IPS-18a (cell line): ENCODE measurements around the gene C19orf44.
"Not testable (repeated sequence)": the region's sequence is repeated elsewhere in the genome, so short reads cannot be mapped to it uniquely, and the experiment has no call there.

Source experiments
- H3K27ac ChIP-seq: one replicate; pipeline ENCODE4 v1.5.1; 2013; ENCODE audit warnings: low read length
- H3K27me3 ChIP-seq: one replicate; pipeline ENCODE4 v1.6.1; 2013; ENCODE audit warnings: mild to moderate bottlenecking, low read length; ENCODE audit not compliant: control insufficient read depth, insufficient read depth
- H3K36me3 ChIP-seq: one replicate; pipeline ENCODE4 v1.6.1; 2013; ENCODE audit warnings: low read depth, low read length; ENCODE audit not compliant: control insufficient read depth
- H3K4me1 ChIP-seq: one replicate; pipeline ENCODE4 v1.6.1; 2013; ENCODE audit warnings: low read depth, low read length; ENCODE audit not compliant: control insufficient read depth
- H3K4me3 ChIP-seq: one replicate; pipeline ENCODE4 v1.5.1; 2013; ENCODE audit warnings: low read length
- H3K9ac ChIP-seq: one replicate; pipeline ENCODE4 v1.6.1; 2013; ENCODE audit warnings: mild to moderate bottlenecking, low read length, moderate library complexity
- H3K9me3 ChIP-seq: one replicate; pipeline ENCODE4 v1.6.1; 2013; ENCODE audit warnings: low read depth, low read length; ENCODE audit not compliant: control insufficient read depth

Gene C19orf44

DNA sequence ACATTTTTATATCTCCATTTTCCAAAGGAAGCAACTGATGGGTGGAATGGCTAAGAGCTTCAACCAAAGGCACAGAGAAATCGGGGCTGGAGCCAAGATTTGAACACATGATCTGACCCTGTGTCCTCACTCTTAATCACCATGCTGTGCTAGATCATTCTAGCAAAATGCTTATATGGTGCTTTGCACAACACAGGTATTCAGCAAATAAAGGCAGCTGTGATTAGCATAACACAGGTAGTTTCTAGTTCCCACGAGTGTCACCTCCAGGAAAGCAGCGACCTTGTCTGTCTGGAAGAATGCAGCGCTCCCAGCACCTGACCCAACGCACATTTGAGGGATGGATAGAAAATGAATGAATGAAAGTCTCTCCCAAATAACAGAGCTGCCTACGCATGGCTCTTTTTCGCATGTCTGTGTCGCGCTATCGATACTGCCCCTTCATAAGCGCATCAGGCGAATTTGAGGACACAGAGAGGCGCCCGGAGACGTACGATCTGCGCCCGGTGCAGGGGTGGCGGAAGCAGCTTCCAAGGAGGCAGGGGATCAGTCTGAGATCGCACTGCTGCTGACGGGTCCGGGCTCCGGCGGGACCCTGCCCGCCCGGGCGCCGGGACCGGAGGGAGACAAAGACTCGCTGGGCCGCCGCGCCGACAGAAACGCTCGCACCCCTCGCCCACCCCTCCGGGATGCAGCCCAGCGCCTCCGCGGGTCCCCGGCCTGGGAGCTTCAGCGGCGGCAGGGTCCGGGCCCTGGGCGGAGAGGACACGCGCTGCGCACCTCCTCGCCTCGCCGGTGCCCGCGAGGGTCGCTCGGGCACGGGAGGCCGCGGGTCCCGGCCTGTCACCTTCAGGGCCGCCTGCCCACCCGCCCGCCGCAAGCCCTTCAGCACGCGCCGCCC lies 25.0 kb upstream of the C19orf44 start:
- Histone ChIP-seq H3K36me3 (no peaks in the 10 kb centered on the region), H3K4me1 (peaks cover 8% of the 10 kb centered on the region), H3K27ac (no peak overlapping the region), H3K9me3 (no peaks in the 10 kb centered on the region), H3K9ac (peak overlapping the region; percentile 79), H3K27me3 (no peaks in the 10 kb centered on the region), H3K4me3 (peak overlapping the region; percentile 91)

DNA sequence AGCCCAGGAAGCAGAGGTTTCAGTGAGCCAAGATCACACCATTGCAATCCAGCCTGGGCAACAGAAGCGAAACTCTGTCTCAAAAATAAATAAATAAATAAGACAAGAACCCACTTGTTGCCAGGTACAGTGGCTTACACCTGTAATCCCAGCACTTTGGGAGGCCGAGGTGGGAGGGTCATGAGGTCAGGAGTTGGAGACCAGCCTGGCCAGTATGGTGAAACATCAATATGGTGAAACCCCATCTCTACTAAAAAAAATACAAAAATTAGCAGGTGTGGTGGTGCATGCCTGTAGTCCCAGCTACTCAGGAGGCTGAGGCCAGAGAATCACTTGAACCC lies 23.7 kb upstream of the C19orf44 start:
- H3K9me3 ChIP-seq, H3K27ac ChIP-seq, H3K36me3 ChIP-seq, H3K4me1 ChIP-seq, H3K27me3 ChIP-seq: not testable (repeated sequence)
- Histone ChIP-seq H3K9ac (peak overlapping the region; percentile 55), H3K4me3 (peak overlapping the region; percentile 82)

DNA sequence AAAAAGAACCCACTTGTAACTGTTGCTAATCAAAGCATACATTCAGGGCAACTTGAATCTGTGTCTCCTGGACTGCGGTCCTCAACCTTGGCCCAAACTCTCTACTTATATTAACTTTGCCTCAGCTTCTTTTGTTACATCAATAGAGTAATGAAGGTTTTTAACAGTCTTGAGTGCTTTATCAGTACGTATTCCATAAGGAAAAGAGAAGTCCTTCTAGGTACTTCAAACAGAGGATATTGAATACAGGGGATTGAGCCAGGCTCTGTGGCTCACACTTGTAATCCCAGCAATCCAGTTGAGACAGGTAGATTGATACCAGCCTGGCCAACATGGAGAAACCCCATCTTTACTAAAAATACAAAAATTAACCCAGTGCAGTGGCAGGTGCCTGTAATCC lies 23.2 kb upstream of the C19orf44 start:
- Histone ChIP-seq H3K27ac (no peak overlapping the region), H3K9ac (no peak overlapping the region), H3K9me3 (no peaks in the 10 kb centered on the region), H3K4me1 (peaks cover 8% of the 10 kb centered on the region), H3K36me3 (no peaks in the 10 kb centered on the region), H3K27me3 (no peaks in the 10 kb centered on the region), H3K4me3 (no peak overlapping the region)

DNA sequence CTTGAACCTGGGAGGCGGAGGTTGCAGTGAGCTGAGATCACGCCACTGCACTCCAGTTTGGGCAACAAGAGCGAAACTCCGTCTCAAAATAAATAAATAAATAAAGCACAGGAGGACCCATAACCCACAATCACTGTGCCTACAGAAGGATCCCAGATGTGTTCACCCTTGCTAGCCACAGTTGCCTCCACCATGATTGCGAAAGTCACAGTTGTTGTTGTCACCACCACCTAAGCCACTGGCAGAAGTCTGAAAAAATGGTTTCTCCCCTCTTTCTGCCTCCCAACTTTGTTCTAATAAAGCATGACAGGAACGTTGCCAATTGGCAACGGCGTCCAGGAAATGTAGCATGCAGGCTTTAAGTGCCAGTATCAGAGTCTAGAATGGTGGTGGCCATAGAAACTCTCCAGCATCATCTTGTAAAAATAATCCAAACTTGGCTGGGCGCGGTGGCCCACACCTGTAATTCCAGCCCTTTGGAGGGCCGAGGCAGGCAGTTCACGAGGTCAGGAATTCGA lies 22.3 kb upstream of the C19orf44 start:
- H3K4me3 ChIP-seq: no peak overlapping the region
- no peaks in the 10 kb centered on the region for H3K9me3 ChIP-seq
- no peak overlapping the region for H3K27ac ChIP-seq
- peaks cover 8% of the 10 kb centered on the region for H3K4me1 ChIP-seq
- H3K27me3 ChIP-seq: no peaks in the 10 kb centered on the region
- H3K9ac ChIP-seq: no peak overlapping the region
- H3K36me3 ChIP-seq: no peaks in the 10 kb centered on the region

DNA sequence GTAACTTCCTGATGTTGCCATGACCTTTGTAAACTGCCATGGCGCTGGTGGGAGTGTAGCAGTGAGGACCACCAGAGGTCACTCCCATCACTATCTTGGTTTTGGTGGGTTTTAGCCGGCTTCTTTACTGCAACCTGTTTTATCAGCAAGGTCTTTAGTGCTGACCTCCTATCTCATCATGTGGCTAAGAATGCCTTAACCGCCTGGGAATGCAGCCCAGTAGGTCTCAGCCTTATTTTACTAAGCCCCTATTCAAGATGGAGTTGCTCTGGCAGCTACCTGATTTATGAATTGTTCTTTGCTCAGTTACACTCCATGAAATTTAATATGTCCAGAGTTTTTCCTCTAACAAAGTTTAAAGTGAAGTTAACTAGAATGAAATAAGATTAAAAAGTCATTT lies 19.8 kb upstream of the C19orf44 start:
- H3K4me1 ChIP-seq: no peaks in the 10 kb centered on the region
- H3K4me3 ChIP-seq: no peak overlapping the region

DNA sequence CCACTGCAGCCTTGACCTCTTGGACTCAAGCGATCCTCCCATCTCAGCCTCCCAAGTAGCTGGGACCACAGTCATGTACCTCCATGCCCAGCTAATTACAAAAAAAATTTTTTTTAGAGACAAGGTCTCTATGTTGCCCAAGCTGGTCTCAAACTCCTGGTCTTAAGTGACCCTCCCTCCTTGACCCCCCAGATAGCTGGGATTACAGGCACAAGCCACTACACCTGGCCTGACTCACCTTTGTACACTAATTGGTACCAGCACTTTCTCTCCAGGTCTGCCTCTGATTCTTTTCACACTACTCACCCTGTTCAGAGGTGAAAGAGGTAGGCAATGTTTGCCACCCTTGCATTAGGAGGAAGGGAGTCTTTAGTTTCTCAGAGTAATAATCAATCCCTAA lies 18.9 kb upstream of the C19orf44 start:
- Histone ChIP-seq H3K4me3 (no peak overlapping the region), H3K9ac (no peak overlapping the region), H3K36me3 (no peaks in the 10 kb centered on the region), H3K27me3 (no peaks in the 10 kb centered on the region), H3K4me1 (no peaks in the 10 kb centered on the region), H3K9me3 (no peaks in the 10 kb centered on the region), H3K27ac (no peak overlapping the region)

More for the DNA sequence above, 19.8 kb upstream of the C19orf44 start:
- Histone ChIP-seq H3K27ac (no peak overlapping the region), H3K9me3 (no peaks in the 10 kb centered on the region), H3K36me3 (no peaks in the 10 kb centered on the region), H3K27me3 (no peaks in the 10 kb centered on the region), H3K9ac (no peak overlapping the region)

DNA sequence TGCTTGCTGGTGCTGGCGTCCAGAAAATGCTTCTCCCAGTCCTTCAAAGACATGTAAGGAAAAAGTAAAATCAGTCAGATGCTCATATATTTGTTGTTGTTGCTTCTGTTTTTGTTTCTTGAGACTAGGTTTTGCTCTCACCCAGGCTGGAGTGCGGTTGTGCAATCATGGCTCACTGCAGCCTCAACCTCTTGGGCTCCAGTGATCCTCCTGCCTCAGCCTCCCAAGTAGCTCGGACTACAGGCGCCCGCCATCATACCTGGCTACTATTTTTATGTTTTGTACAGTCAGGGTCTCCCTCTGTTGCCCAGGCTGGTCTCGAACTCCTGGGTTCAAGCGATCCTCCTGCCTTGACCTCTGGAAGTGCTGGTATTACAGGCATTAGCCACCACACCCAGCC lies 13.4 kb upstream of the C19orf44 start:
- Histone ChIP-seq H3K4me1 (no peaks in the 10 kb centered on the region), H3K9ac (no peak overlapping the region), H3K4me3 (no peak overlapping the region), H3K36me3 (no peaks in the 10 kb centered on the region), H3K9me3 (no peaks in the 10 kb centered on the region), H3K27me3 (no peaks in the 10 kb centered on the region), H3K27ac (no peak overlapping the region)

DNA sequence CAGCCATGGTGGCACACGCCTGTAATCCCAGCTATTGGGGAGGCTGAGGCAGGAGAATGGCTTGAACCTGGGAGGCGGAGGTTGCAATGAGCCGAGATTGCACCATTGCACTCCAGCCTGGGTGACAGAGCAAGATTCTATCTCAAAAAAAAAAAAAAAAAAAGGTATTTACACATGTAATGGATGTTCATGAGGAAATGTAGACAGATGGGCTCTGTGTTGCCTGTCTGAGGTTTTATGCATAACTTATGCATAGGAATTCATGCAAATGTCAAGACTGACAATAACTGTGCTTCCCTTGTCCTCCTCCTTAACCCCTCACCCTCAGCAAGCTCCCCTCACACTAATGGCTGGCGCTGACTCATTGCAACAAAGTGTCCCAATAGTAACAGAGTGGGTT lies 9.7 kb upstream of the C19orf44 start:
- not testable (repeated sequence) for H3K9me3 ChIP-seq, H3K4me3 ChIP-seq, H3K27ac ChIP-seq, H3K9ac ChIP-seq, H3K36me3 ChIP-seq, H3K27me3 ChIP-seq, H3K4me1 ChIP-seq

DNA sequence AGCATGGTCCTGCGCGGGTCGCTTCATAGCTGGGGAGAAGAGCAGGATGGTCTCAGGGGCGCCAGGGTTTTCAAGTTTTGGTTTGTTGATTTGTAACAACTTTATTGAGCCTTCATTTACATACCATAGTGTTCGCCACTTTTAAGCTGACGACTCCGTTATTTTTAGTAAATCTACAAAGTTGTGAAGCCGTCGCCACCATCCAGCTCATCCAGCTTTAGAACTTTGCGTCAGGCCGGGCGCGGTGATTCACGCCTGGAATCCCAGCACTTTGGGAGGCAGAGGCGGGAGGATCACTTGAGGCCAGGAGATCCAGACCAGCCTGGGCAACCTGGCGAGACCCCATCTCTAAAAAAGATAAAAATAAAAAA lies 404 bp downstream of the C19orf44 start:
- Histone ChIP-seq H3K36me3 (no peaks in the 10 kb centered on the region), H3K27me3 (no peaks in the 10 kb centered on the region), H3K9me3 (no peaks in the 10 kb centered on the region), H3K4me3 (peak overlapping the region; percentile 62), H3K9ac (peak overlapping the region; percentile 54), H3K4me1 (no peaks in the 10 kb centered on the region), H3K27ac (no peak overlapping the region)

DNA sequence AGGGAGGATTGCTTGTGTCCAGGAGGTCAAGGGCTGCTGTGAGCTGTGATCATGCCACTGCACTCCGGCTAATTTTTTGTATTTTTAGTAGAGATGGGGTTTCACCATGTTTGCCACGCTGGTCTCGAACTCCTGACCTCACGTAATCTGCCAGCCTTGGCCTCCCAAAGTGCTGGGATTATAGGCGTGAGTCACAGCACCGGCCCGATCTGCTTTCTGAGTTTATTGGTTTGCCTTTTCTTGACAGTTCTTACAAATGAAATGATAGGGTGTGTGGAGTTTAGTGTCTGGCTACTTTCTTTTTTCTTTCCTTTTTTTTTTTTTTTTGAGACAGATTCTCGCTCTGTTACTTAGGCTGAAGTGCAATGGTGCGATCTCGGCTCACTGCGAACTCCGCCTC lies 848 bp downstream of the C19orf44 start:
- H3K9me3 ChIP-seq: no peaks in the 10 kb centered on the region
- peak overlapping the region; percentile 62 for H3K4me3 ChIP-seq
- H3K27ac ChIP-seq: no peak overlapping the region
- peak overlapping the region; percentile 54 for H3K9ac ChIP-seq
- no peaks in the 10 kb centered on the region for H3K27me3 ChIP-seq
- no peaks in the 10 kb centered on the region for H3K36me3 ChIP-seq
- H3K4me1 ChIP-seq: no peaks in the 10 kb centered on the region

DNA sequence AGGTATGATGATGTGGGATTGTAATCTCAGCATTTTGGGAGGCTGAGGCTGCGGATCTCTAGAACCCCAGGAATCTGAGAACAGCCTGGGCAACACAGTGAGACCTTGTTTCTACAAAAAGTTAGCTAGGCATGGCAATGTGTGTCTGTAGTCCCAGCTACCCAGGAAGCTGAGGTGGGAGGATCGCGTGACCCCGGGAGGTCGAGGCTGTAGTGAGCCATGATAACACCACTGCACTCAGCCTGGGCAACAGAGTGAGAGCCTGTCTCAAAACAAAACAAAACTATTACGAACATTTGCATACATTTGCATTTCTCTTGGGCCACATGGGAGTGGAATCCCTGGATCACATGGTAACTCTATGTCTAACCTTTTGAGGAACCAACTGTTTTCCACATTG lies 1.6 kb downstream of the C19orf44 start:
- no peaks in the 10 kb centered on the region for H3K36me3 ChIP-seq
- no peaks in the 10 kb centered on the region for H3K27me3 ChIP-seq
- no peaks in the 10 kb centered on the region for H3K4me1 ChIP-seq
- no peak overlapping the region for H3K4me3 ChIP-seq
- H3K27ac ChIP-seq: no peak overlapping the region
- H3K9me3 ChIP-seq: no peaks in the 10 kb centered on the region
- H3K9ac ChIP-seq: no peak overlapping the region

DNA sequence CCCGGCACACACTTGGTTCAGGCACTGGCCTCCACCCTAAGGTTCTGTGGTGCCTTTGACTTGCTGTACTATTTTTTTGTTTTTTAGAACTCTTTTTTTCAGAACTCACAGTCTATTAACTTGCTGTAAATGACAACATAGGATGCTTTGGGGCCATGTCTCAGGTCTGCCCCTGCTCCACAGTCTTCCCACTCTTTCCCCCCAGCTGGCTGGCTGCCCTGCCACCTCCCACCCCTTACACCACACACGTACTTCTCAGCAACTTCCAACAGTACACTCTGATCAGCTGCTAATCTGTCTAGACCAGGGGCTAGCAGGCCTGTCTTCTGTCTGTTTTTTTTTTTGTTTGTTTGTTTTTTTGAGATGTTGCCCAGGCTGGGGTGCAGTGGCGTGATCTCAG lies 8.1 kb downstream of the C19orf44 start:
- H3K4me1 ChIP-seq: no peaks in the 10 kb centered on the region
- no peak overlapping the region for H3K4me3 ChIP-seq
- no peak overlapping the region for H3K27ac ChIP-seq
- H3K36me3 ChIP-seq: peaks cover 5% of the 10 kb centered on the region
- H3K9ac ChIP-seq: no peak overlapping the region
- H3K9me3 ChIP-seq: no peaks in the 10 kb centered on the region
- no peaks in the 10 kb centered on the region for H3K27me3 ChIP-seq
